ENCODE data around the gene GNB5.

GNB5 gene

DNA sequence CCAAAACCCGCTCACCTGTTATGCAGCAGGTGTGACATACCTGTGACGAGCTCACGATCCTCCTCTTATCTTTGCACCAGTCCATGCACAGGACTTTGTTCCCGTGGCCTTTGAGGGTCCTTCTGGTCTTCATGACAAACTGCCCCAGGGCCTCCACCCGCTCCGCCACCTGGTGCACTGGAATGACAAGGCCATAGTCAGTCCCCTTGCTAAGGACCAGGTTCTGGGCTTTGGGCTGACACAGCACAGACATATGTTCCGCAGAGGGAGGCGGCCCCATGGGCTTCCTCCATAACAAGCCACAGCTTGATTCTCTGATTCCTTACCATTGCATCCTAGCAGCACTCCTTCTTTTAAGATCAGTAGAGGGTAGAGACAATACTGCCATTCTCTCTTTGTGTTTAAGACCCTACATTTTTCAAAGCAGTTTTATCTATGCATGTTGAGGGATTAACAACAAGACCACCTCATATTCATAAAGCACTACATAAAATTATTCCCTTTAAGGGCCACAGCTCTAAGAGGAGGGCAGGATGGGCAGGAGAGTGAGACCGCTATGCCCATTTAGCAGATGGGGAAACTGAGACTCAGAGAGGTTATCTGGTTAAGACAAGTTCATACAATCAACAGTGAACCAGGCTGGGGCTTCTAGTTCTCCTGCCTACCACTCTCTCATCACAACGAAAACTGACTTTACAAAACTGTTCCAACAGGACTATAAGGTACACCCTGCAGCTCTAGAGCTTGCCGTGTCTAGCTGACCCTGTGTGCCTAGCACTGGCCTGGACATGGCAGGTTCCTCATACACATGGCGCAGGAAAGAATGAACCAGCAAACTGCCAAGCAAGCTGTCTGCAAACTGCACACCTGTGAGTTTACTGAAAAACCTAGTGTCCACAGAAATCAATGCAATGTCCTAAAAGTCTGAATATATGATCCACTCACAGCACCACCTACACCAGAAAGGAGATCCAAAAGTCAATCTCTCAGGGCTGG, 37.0 kb downstream of the GNB5 start:
- Histone ChIP-seq H3K4me1 (ENCODE audit: low read length) (0 out of 2 replicates have a peak, but pooled peaks cover 9% of the 10 kb centered on the region), H3K9me2 (replicated peaks; ENCODE audit: insufficient read depth, low read length) (no peaks in the 10 kb centered on the region), H3K9ac (ENCODE audit: low read length) (no peak overlapping the region), H3K36me3 (replicated peaks; ENCODE audit: insufficient read depth, low read length) (no peaks in the 10 kb centered on the region; the same call in 1 of the 2 replicates), H4K20me1 (ENCODE audit: insufficient read depth, low read length) (no peaks in the 10 kb centered on the region), H3F3A (ENCODE audit: insufficient read depth, low read length) (no peaks in the 10 kb centered on the region), H3K27me3 (replicated peaks; ENCODE audit: insufficient read depth, low read length) (no peaks in the 10 kb centered on the region), H3K4me2 (ENCODE audit: low read depth, low read length) (no peak overlapping the region), H2AFZ (ENCODE audit: low read length) (no peak overlapping the region), H3K27ac (ENCODE audit: low read length) (no peak overlapping the region), H3K79me2 (ENCODE audit: low read length) (peaks cover 4% of the 10 kb centered on the region; the same call in 1 of the 2 replicates), H3K4me3 (ENCODE audit: low read length) (no peak overlapping the region), H3K9me3 (replicated peaks; ENCODE audit: insufficient read depth, low read length) (no peaks in the 10 kb centered on the region)
- DNase-seq, result no peak
- no peak for TF ChIP-seq EZH2phosphoT487 (IDR thresholded peaks at IDR 0.05; ENCODE audit: low read length)
- TF ChIP-seq, protein P1, sequence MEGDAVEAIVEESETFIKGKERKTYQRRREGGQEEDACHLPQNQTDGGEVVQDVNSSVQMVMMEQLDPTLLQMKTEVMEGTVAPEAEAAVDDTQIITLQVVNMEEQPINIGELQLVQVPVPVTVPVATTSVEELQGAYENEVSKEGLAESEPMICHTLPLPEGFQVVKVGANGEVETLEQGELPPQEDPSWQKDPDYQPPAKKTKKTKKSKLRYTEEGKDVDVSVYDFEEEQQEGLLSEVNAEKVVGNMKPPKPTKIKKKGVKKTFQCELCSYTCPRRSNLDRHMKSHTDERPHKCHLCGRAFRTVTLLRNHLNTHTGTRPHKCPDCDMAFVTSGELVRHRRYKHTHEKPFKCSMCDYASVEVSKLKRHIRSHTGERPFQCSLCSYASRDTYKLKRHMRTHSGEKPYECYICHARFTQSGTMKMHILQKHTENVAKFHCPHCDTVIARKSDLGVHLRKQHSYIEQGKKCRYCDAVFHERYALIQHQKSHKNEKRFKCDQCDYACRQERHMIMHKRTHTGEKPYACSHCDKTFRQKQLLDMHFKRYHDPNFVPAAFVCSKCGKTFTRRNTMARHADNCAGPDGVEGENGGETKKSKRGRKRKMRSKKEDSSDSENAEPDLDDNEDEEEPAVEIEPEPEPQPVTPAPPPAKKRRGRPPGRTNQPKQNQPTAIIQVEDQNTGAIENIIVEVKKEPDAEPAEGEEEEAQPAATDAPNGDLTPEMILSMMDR (IDR thresholded peaks at IDR 0.05; ENCODE audit: low read length), result no peak
- TF ChIP-seq EZH2 (optimal IDR thresholded peaks at IDR 0.05; ENCODE audit: low read depth, low read length), result no peak

DNA sequence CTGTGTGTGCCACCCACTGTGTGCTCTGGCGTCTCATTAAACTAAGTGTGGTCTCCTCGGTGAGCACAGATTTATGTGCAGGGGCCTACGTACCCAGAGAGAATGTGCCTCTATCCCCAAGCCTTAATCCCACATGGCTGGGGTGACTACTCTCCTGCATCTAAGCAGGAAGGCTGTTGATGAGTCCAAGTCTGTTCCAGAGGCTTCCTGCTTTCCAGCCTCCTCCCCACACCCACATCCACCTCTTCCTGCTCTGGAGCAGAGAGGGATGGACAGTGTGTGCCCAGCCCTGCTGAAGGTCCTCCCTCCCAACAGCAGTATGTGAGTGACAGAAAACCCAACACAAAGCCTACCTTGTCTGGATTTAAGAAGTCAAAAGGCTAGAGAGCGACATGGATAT, 39.8 kb downstream of the GNB5 start:
- DNase-seq, result no peak
- Histone ChIP-seq H3K27me3 (replicated peaks; ENCODE audit: insufficient read depth, low read length) (no peaks in the 10 kb centered on the region), H3K9me3 (replicated peaks; ENCODE audit: insufficient read depth, low read length) (no peaks in the 10 kb centered on the region), H3K79me2 (ENCODE audit: low read length) (peaks cover 4% of the 10 kb centered on the region; the same call in 1 of the 2 replicates), H3K4me2 (ENCODE audit: low read depth, low read length) (no peak overlapping the region), H3K9ac (ENCODE audit: low read length) (no peak overlapping the region), H2AFZ (ENCODE audit: low read length) (no peak overlapping the region), H3K27ac (ENCODE audit: low read length) (no peak overlapping the region), H3K4me3 (ENCODE audit: low read length) (no peak overlapping the region), H4K20me1 (ENCODE audit: insufficient read depth, low read length) (no peaks in the 10 kb centered on the region), H3K4me1 (ENCODE audit: low read length) (0 out of 2 replicates have a peak, but pooled peaks cover 9% of the 10 kb centered on the region), H3K9me2 (replicated peaks; ENCODE audit: insufficient read depth, low read length) (no peaks in the 10 kb centered on the region), H3K36me3 (replicated peaks; ENCODE audit: insufficient read depth, low read length) (no peaks in the 10 kb centered on the region; the same call in 1 of the 2 replicates), H3F3A (ENCODE audit: insufficient read depth, low read length) (no peaks in the 10 kb centered on the region)
- TF ChIP-seq EZH2 (optimal IDR thresholded peaks at IDR 0.05; ENCODE audit: low read depth, low read length), result no peak
- TF ChIP-seq EZH2phosphoT487 (IDR thresholded peaks at IDR 0.05; ENCODE audit: low read length), result no peak
- TF ChIP-seq, protein P1 (IDR thresholded peaks at IDR 0.05; ENCODE audit: low read length), result no peak

DNA sequence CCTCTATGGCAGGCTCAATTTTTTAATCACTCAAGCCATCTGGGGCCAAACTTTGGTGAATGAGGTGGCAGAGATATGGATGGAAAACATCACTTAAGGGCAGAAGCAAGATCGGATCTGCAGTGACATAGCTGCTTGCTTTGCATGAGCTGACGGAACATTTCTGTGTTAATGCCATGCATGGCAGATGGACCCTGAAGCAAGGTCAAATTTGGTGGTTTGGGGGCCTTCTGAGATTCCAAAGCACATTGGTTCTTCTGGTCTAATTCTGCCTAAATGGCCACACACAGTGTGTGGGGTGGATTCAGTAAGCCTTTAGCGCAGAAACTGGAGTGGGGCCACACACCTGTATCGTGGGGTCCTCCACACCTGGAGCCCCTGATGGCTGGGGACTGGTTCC, 40.3 kb downstream of the GNB5 start:
- H3F3A ChIP-seq (ENCODE audit: insufficient read depth, low read length), result no peaks in the 10 kb centered on the region
- H4K20me1 ChIP-seq (ENCODE audit: insufficient read depth, low read length), result no peaks in the 10 kb centered on the region
- no peaks in the 10 kb centered on the region; the same call in 1 of the 2 replicates for H3K36me3 ChIP-seq (replicated peaks; ENCODE audit: insufficient read depth, low read length)
- no peak overlapping the region for H3K27ac ChIP-seq (ENCODE audit: low read length)
- no peak overlapping the region for H3K9ac ChIP-seq (ENCODE audit: low read length)
- H3K4me2 ChIP-seq (ENCODE audit: low read depth, low read length), result no peak overlapping the region
- no peaks in the 10 kb centered on the region for H3K27me3 ChIP-seq (replicated peaks; ENCODE audit: insufficient read depth, low read length)
- no peaks in the 10 kb centered on the region for H3K9me3 ChIP-seq (replicated peaks; ENCODE audit: insufficient read depth, low read length)
- H3K9me2 ChIP-seq (replicated peaks; ENCODE audit: insufficient read depth, low read length), result no peaks in the 10 kb centered on the region
- H3K4me1 ChIP-seq (ENCODE audit: low read length), result 0 out of 2 replicates have a peak, but pooled peaks cover 8% of the 10 kb centered on the region
- TF ChIP-seq EZH2phosphoT487 (IDR thresholded peaks at IDR 0.05; ENCODE audit: low read length), result no peak
- TF ChIP-seq, protein P1 (IDR thresholded peaks at IDR 0.05; ENCODE audit: low read length), result no peak
- TF ChIP-seq EZH2 (optimal IDR thresholded peaks at IDR 0.05; ENCODE audit: low read depth, low read length), result no peak
- H3K79me2 ChIP-seq (ENCODE audit: low read length), result peaks cover 4% of the 10 kb centered on the region; the same call in 1 of the 2 replicates
- H2AFZ ChIP-seq (ENCODE audit: low read length), result no peak overlapping the region
- no peak for DNase-seq
- no peak overlapping the region for H3K4me3 ChIP-seq (ENCODE audit: low read length)
